Uterus (tissue), 2 donors: ENCODE results near the gene BANF2.

Experiments
- POLR2A ChIP-seq, 2 donors: fragments of 450-650 bp; IDR thresholded peaks; one replicate each; pipeline ENCODE4 v1.6.1; 2016; ENCODE audit warnings: antibody characterized with exemption in 2 of 2, mild to moderate bottlenecking in 1 of 2, moderate library complexity in 1 of 2
- TF ChIP-seq, protein P1 (sequence below), 4 experiments: fragments of 200-600 bp in 2 of 4; fragments of 450-650 bp in 2 of 4; sonication (generic) in 2 of 4; IDR thresholded peaks; one replicate each; pipeline ENCODE4 v1.5.1; 2016 to 2019; ENCODE audit warnings: antibody characterized with exemption in 4 of 4, mild to moderate bottlenecking in 2 of 4, moderate library complexity in 1 of 4

DNA sequence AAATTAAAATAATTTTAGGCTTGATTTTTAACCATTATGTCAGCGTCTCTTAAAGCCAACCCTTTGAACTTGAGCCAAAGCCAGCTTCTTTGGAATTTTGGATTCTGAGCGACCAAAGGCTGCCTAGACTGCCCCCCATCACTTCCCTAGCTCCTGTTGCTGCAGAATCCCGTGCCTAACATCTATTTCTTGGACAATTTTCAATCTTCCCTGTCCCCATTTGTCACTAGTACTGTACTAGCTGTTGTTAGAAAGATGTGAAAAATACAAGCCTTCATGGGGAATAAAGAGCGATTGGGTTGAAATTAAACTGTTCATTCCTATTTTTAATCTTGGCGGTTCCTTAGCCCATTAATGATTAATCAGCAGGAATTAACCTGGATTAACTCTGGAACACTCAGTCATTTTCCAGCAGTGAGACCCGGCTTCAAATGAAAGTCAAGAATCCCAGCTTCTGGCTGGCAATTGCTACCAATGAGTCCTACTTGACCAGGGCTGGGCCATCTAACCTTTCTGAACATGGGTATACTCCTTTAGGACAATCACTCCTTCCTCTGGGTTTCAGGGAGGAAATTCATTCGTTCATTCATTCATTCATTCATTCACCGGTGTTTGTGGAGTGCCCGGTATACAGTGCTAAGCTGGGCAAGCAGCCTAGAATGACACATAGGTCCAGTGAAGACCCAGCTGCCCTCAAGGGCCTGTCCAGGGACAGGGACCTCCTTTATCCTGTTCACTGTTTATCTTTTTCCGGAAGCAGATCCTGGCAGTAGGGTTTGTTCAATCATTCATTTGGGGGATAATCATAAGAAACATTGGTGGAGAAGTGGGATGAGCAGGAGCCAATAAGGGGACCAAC is 16.3 kb upstream of the BANF2 start:
- TF ChIP-seq, protein P1, sequence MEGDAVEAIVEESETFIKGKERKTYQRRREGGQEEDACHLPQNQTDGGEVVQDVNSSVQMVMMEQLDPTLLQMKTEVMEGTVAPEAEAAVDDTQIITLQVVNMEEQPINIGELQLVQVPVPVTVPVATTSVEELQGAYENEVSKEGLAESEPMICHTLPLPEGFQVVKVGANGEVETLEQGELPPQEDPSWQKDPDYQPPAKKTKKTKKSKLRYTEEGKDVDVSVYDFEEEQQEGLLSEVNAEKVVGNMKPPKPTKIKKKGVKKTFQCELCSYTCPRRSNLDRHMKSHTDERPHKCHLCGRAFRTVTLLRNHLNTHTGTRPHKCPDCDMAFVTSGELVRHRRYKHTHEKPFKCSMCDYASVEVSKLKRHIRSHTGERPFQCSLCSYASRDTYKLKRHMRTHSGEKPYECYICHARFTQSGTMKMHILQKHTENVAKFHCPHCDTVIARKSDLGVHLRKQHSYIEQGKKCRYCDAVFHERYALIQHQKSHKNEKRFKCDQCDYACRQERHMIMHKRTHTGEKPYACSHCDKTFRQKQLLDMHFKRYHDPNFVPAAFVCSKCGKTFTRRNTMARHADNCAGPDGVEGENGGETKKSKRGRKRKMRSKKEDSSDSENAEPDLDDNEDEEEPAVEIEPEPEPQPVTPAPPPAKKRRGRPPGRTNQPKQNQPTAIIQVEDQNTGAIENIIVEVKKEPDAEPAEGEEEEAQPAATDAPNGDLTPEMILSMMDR (IDR thresholded peaks at IDR 0.05) = no peak
- TF ChIP-seq POLR2A (IDR thresholded peaks at IDR 0.05) = no peak
